Measurements from ENCODE around the gene PKIB. TPM values are rescaled to one million over a fixed set of nuclear protein-coding genes. Genes with fewer than 3 reads are reported as not detected.

Gene PKIB
- total RNA-seq, 4 donors from 2014 or later = 0.26 to 6.7 (median 3.2) TPM

DNA sequence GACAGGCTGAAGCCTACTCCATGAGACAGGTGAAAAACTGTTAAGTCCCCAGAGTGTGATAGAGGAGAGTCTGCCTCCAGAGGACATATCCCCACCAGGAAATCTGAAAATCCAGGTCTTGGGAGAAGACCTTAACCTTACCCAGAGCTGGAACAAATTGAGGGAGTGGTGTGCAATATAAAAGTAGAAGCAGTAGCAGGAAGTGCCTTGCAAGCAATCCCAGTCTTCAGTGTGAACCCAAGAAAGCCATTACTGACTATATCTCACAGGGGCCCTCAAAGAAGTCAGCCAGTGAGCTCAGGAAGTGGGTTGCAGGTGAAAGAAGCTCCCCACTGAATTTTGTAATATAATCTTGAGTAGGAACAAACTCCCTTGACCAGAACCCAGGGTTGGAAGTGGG lies 41.9 kb upstream of the PKIB start:
- intact Hi-C loops (cut with DNase I) = no loop called here
- TF ChIP-seq, protein P1, sequence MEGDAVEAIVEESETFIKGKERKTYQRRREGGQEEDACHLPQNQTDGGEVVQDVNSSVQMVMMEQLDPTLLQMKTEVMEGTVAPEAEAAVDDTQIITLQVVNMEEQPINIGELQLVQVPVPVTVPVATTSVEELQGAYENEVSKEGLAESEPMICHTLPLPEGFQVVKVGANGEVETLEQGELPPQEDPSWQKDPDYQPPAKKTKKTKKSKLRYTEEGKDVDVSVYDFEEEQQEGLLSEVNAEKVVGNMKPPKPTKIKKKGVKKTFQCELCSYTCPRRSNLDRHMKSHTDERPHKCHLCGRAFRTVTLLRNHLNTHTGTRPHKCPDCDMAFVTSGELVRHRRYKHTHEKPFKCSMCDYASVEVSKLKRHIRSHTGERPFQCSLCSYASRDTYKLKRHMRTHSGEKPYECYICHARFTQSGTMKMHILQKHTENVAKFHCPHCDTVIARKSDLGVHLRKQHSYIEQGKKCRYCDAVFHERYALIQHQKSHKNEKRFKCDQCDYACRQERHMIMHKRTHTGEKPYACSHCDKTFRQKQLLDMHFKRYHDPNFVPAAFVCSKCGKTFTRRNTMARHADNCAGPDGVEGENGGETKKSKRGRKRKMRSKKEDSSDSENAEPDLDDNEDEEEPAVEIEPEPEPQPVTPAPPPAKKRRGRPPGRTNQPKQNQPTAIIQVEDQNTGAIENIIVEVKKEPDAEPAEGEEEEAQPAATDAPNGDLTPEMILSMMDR (IDR thresholded peaks at IDR 0.05) = no peak
- TF ChIP-seq POLR2A (IDR thresholded peaks at IDR 0.05) = no peak
- H3K9me3 ChIP-seq = no peaks in the 10 kb centered on the region

DNA sequence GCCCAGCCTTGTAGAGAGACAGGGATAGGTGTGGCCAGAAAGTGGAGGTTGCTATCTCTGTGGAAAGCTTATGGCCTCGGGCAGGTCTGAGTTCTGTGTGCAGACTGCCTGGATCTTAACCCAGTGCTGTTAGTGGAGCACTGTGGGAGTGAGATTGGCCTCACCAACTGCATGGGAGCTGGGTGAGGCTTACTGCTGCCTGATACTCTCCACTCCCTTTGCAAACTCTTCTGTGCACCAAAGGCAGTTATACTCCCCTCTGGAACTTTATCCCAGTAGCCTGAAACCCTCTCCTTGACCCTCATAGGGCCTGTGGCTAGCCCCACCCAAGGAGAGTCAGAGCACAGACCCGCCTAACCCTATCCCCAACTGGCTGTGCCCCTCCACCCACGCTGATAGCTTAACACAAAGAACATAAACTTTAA lies 41.4 kb upstream of the PKIB start:
- no peaks in the 10 kb centered on the region for H3K9me3 ChIP-seq
- no peaks in the 10 kb centered on the region for H3K36me3 ChIP-seq
- peaks cover 0 to 14% (median 0%) of the 10 kb centered on the region in 3 donors for H3K4me1 ChIP-seq
- intact Hi-C loops (cut with DNase I) = no loop called here
- 62 to 73% methylated on average over 3 of the region's 3 CpGs for WGBS, 2 donors
- DNase-seq = no peak
- H3K4me3 ChIP-seq = no peak overlapping the region
- no peaks in the 10 kb centered on the region for H3K27me3 ChIP-seq
- TF ChIP-seq, protein P1 (IDR thresholded peaks at IDR 0.05) = no peak
- no peak for TF ChIP-seq POLR2A (IDR thresholded peaks at IDR 0.05)
- H3K27ac ChIP-seq = no peak overlapping the region

More for the DNA sequence above, 41.9 kb upstream of the PKIB start:
- Histone ChIP-seq H3K36me3 (no peaks in the 10 kb centered on the region), H3K27me3 (no peaks in the 10 kb centered on the region), H3K4me3 (no peak overlapping the region), H3K4me1 (peaks cover 0 to 19% (median 0%) of the 10 kb centered on the region in 3 donors), H3K27ac (no peak overlapping the region)
- no peak for DNase-seq

DNA sequence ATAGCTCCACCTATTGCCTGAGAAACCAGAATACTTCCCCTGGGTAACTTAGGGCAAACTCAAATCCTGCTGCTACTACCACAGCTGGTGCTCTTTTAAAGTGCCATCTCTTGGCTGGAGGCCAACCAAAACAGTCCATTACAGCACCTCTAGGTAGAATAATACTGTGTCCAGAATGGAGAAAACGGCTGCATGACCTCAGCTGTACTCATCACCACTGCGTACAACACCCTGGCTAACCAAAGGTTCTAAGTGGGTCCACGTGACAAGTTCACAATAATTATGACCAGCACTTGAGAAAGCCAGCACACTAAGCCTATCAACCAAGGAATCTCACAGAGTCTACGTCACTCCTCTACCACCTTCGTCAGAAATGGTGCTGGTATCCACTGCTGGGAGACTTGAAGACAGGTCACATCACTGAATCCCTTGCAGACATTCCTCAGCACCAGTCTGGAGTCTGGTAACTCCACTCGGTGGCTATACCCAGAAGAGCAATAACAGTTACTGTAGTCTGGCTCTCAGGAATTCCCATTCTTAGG lies 40.9 kb upstream of the PKIB start:
- no peak for TF ChIP-seq POLR2A (IDR thresholded peaks at IDR 0.05)
- TF ChIP-seq, protein P1 (IDR thresholded peaks at IDR 0.05) = no peak
- Histone ChIP-seq H3K27ac (no peak overlapping the region), H3K36me3 (no peaks in the 10 kb centered on the region), H3K9me3 (no peaks in the 10 kb centered on the region), H3K27me3 (no peaks in the 10 kb centered on the region), H3K4me1 (peaks cover 0 to 11% (median 0%) of the 10 kb centered on the region in 3 donors), H3K4me3 (no peak overlapping the region)
- intact Hi-C loops (cut with DNase I) = no loop called here
- DNase-seq = no peak
- WGBS, 2 donors = 78 to 85% methylated on average over 6 of the region's 6 CpGs

DNA sequence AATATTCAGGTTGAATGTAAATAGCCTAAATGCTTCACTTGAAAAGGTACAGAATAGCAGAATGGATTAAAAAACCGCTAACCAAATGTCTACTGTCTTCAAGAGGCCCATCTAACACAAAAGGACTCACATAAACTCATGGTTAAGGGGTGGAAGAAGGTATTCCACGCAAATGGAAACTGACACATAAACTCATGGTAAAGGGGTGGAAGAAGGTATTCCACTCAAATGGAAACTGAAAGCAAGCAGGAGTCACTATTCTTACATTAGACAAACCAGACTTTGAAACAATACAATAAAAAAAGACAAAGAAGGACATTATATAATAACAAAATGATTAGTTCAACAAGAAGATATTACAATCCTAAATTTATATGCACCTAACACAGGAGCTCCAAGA lies 38.3 kb upstream of the PKIB start:
- H3K4me3 ChIP-seq = no peak overlapping the region
- H3K4me1 ChIP-seq = peaks cover 0 to 11% (median 0%) of the 10 kb centered on the region in 3 donors
- H3K27ac ChIP-seq = no peak overlapping the region
- 35 to 74% methylated on average over 2 of the region's 2 CpGs for WGBS, 2 donors
- TF ChIP-seq, protein P1 (IDR thresholded peaks at IDR 0.05) = no peak
- TF ChIP-seq POLR2A (IDR thresholded peaks at IDR 0.05) = no peak
- DNase-seq = no peak
- intact Hi-C loops (cut with DNase I) = no loop called here
- H3K27me3 ChIP-seq = no peaks in the 10 kb centered on the region
- H3K9me3 ChIP-seq = no peaks in the 10 kb centered on the region
- no peaks in the 10 kb centered on the region for H3K36me3 ChIP-seq

DNA sequence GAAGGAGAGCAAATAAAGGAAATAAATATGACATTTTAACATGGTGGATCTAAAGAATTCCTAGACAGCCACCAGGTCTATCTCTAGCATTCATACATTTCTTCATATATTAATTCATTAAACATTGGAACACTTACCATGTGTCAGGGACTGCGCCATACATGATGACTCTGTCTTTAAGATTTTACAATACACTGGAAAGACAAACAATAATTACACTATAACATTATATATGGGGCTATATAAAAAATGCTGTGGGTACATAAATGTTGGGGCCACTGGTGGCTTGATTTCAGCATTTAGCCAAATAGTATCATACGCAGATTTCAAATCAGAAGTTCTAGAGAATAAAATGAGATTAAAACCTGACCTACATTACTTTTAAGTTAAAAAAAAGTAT lies 33.3 kb upstream of the PKIB start:
- Histone ChIP-seq H3K4me1 (no peaks in the 10 kb centered on the region), H3K36me3 (no peaks in the 10 kb centered on the region), H3K27me3 (no peaks in the 10 kb centered on the region), H3K9me3 (no peaks in the 10 kb centered on the region), H3K27ac (no peak overlapping the region), H3K4me3 (no peak overlapping the region)
- WGBS, 2 donors = 90 to 93% methylated on average over 2 of the region's 2 CpGs
- DNase-seq = no peak
- intact Hi-C loops (cut with DNase I) = no loop called here
- TF ChIP-seq, protein P1 (IDR thresholded peaks at IDR 0.05) = no peak
- TF ChIP-seq POLR2A (IDR thresholded peaks at IDR 0.05) = no peak

All from esophagus squamous epithelium (tissue), 5 donors.